Left cardiac atrium (tissue), 4 donors: ENCODE results near the gene INTS15. TPM values are rescaled to one million over a fixed set of nuclear protein-coding genes. Genes with fewer than 3 reads are reported as not detected.

Experiments used
- ATAC-seq, 2 donors: fragments of 200-7000 bp; cut with Tn5 transposase; one replicate each; pipeline ENCODE4 v1.9.1; 2020; ENCODE audit warnings: mild to moderate bottlenecking in 2 of 2, moderate library complexity in 2 of 2
- DNase-seq: peaks from one replicate; pipeline ENCODE4 v3.0.0-alpha.2; 2020
- intact Hi-C, 2 donors: fragments of 100-400 bp; cut with DNase I; formaldehyde crosslinking; loops; one replicate each; pipeline versions ENCODE4 v1.14.1 to v1.15.1; 2022 to 2023
- total RNA-seq, 2 donors: library from RNA; stranded (reverse); fragmentation: NEBNext Ultra II Directional; extraction: Animal tissue kit (Norgen Biotek cat#: 25700); gene quantifications; one replicate each; pipeline ENCODE4 v1.2.1, GENCODE V29; 2021
- donor health status: DM: no; HTN: yes; CAD: no.
- donor health status: DM: no; HTN: yes; CAD: no; lungs with severe emphysema.
- donor health status: DM: yes; HTN: yes; CAD: no.
- donor health status: Dilated cardiomyopathy.

Gene INTS15
- total RNA-seq, 2 donors from 2014 or later, result 15.1 to 17.8 TPM

DNA sequence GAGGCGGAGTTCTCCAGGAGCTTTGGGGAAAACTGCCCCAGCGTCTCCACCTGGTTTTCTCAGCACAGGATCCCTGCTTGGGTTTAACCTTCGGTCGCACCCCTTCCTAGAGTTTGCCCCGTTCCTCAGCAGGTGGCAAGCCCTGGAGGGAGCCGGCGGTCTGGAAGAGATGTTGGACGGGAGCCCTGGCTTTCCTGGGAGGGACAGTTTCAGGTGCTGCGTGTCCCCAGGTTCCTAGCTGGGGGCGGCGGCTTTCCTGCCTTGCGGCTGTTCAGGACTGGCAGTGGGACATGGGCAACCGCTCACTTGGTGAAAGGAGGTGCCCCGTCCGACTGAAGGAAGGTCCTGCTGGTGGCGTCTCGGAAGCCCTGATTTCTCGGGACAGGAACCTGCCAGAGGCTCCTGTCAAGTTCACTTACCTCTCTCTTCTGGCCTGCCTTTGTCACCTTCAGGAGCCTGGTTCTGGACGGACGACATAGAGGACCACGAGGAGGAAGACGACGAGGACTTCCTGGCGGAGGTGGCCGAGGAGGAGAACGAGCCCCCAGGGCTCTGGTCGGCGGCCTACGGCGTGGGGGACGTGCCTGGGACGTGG, 62.1 kb downstream of the INTS15 start:
- intact Hi-C loops, result no loop called here
- no peak for DNase-seq
- ATAC-seq, result no peak

- no peak for DNase-seq
- intact Hi-C loops, result no loop called here
- ATAC-seq, result no peak
Observed at GRCh38 chr7:6652446-6653011, 62.7 kb downstream of the INTS15 start.

DNA sequence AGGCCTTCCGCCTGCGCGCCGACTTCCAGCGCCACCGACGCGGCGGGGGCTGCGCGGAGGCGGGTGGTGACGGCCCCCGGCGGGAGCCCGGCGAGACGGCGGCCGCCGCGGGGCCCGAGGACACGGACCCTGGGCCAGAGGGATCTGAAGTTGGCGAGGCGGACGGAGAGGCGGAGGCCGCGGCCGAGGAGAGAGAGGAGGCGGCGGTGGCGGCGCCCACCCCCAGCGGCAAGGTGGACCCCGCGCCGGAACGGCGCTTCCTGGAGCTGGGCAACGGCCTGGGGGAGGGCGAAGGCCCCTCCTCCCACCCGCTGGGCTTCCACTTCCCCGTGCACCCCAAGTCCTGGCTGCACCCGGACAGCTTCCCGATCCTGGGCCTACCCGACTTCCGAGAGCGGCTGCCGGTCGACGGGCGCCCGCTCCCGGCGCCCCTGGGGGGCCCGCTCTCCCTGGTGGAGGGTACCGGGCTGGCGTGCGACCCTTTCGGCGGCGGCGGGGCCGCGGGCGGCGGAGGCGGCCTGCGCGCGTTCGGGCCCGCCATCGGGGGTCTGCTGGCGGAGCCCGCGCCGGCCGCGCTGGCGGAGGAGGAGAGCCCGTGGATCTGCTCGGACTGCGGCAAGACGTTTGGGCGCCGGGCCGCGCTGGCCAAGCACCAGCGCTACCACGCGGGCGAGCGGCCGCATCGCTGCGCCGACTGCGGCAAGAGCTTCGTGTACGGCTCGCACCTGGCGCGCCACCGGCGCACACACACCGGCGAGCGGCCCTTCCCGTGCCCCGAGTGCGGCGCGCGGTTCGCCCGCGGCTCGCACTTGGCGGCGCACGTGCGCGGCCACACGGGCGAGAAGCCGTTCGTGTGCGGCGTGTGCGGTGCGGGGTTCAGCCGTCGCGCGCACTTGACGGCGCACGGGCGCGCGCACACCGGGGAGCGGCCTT, 63.5 kb downstream of the INTS15 start:
- ATAC-seq, result no peak
- intact Hi-C loops, result no loop called here
- no peak for DNase-seq

DNA sequence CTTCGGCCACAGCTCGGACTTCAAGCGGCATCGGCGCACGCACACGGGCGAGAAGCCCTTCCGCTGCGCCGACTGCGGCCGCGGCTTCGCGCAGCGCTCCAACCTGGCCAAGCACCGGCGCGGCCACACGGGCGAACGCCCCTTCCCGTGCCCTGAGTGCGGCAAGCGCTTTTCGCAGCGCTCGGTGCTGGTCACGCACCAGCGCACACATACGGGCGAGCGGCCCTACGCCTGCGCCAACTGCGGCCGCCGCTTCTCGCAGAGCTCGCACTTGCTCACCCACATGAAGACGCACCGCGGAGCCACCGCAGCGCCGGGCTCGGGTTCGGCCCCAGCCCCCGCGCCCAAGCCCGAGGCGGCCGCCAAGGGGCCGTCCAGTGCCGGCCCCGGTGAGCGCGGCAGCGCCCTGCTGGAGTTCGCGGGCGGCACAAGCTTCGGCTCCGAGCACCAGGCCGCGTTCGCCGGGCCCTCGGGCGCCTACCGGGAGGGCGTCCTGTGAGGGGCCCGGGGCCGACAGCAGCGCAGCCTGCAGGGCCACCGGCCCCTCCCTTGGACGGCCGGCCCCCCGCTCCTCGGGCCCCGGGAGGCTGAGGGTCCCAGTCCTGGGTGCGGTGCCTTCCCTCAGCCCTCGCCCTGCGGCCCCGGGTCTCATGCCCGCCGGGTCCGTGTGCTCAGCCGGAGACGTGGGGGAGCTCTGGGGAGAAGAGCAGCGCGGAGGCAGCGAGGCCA, 64.5 kb downstream of the INTS15 start:
- ATAC-seq (no peak), DNase-seq (no peak)
- intact Hi-C loops, result no loop called here

GRCh38 chr7:6654842-6655610, 65.2 kb downstream of the INTS15 start:
- intact Hi-C loops, result no loop called here
- DNase-seq (no peak), ATAC-seq (no peak)

DNA sequence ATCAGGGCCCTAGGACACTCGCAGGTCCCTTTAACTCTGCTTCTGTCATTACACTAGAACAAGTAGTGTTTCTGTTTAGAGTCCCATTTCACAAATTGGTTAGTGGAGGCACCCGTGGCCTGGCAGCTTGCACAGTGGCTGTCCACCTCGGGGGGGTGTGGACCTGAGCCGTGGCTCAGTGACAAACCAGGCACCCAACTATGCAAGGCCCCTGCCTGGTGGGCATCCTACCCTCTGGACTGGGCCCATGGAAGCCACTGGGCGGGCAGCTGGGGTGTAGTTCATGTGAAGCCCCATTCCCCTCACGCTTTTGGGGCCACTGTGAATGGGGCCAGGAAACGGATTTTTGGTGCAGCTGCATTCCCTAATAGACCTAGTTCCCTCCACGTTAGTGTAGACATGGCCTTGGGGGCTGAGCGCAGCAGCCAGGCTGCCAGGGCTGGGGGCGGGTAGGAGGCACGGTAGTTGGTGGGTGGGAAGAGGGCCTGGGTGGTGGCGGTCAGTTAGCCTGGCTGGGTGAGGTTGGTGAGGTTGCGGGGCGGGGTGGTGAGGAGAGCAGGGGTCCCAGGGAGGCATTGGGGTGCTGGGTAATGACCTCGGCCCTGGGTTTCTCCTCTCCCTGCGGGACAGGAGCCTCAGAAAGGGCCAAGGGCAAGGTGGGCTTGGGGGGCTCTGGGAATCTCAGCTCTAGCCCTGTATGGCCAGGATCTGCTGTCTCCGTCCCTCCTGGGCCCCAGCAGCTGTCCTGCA, 66.0 kb downstream of the INTS15 start:
- intact Hi-C loops, result no loop called here
- ATAC-seq, result no peak
- DNase-seq, result no peak

- DNase-seq, result no peak
- intact Hi-C loops, result no loop called here
- ATAC-seq, result no peak
Observed at GRCh38 chr7:6656413-6656812, 66.6 kb downstream of the INTS15 start.

Other genes starting within 250 kb of the INTS15 start
- 10 to 100 TPM; 16.6 to 16.7 TPM for gene FAM220A, start 241.1 kb upstream of the INTS15 start, total RNA-seq
- 100 to 1,000 TPM; 135 to 169 TPM for gene RAC1, start 215.5 kb upstream of the INTS15 start, total RNA-seq
- 10 to 100 TPM in 1 of 2 donors, 1 to 10 TPM in 1; 8.6 to 11.9 TPM for gene DAGLB, start 142.1 kb upstream of the INTS15 start, total RNA-seq
- 100 to 1,000 TPM in 1 of 2 donors, 10 to 100 TPM in 1; 90.8 to 122 TPM for gene KDELR2, start 105.9 kb upstream of the INTS15 start, total RNA-seq
- under 1 TPM in 1 of 2 donors, not detected in 1; 0.08 TPM for gene GRID2IP, start 38.6 kb upstream of the INTS15 start, total RNA-seq
- 10 to 100 TPM; 36.5 to 43.0 TPM for gene ZDHHC4, start 12.6 kb upstream of the INTS15 start, total RNA-seq
- gene ZNF853, start 25.6 kb downstream of the INTS15 start, total RNA-seq, result 10 to 100 TPM; 12.6 to 12.8 TPM
- 10 to 100 TPM; 16.7 to 18.3 TPM for gene ZNF316, start 47.3 kb downstream of the INTS15 start, total RNA-seq
- 10 to 100 TPM; 13.6 to 25.5 TPM for gene ZNF12, start 116.9 kb downstream of the INTS15 start, total RNA-seq
- gene RSPH10B2, start 164.1 kb downstream of the INTS15 start, total RNA-seq, result not detected
- 10 to 100 TPM; 27.2 to 41.2 TPM for gene CCZ1B, start 236.3 kb downstream of the INTS15 start, total RNA-seq